ENCODE data around the gene ACKR2. TPM values are rescaled to one million over a fixed set of nuclear protein-coding genes. Genes with fewer than 3 reads are reported as not detected.

The ACKR2 gene
- total and polyA plus RNA-seq, 4 donors, result 1.1 to 5.7 (median 3.5) TPM

DNA sequence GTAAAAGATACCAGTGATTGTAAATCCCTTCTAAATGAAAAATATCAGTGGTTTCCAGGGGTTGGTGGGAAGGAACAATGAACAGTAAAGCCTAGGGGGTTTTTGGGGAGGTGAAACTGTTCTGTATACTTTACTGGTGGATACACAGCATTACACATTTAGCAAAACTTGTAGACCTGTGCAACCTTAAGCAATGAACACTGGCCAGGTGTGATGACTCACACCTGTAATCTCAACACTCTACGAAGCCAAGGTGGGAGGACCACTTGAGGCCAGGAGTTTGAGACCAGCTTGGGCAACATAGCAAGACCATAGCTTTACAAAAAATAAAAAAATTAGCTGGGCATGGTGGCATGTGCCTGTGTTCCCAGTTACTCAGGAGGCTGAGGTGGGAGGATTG lies 38.0 kb upstream of the ACKR2 start:
- no peak overlapping the region for H3K4me3 ChIP-seq
- no peak overlapping the region for H3K27ac ChIP-seq (ENCODE audit: low read depth in 1 of 2, low read length in 1 of 2)
- H3K9me3 ChIP-seq (ENCODE audit: control insufficient read depth in 4 of 4, insufficient read depth in 3 of 4, low read length in 3 of 4), result no peaks in the 10 kb centered on the region
- TF ChIP-seq, protein P1, sequence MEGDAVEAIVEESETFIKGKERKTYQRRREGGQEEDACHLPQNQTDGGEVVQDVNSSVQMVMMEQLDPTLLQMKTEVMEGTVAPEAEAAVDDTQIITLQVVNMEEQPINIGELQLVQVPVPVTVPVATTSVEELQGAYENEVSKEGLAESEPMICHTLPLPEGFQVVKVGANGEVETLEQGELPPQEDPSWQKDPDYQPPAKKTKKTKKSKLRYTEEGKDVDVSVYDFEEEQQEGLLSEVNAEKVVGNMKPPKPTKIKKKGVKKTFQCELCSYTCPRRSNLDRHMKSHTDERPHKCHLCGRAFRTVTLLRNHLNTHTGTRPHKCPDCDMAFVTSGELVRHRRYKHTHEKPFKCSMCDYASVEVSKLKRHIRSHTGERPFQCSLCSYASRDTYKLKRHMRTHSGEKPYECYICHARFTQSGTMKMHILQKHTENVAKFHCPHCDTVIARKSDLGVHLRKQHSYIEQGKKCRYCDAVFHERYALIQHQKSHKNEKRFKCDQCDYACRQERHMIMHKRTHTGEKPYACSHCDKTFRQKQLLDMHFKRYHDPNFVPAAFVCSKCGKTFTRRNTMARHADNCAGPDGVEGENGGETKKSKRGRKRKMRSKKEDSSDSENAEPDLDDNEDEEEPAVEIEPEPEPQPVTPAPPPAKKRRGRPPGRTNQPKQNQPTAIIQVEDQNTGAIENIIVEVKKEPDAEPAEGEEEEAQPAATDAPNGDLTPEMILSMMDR (IDR thresholded peaks at IDR 0.05; ENCODE audit: control extremely low read depth, extremely low read depth), result no peak
- H3K27me3 ChIP-seq (ENCODE audit: control insufficient read depth in 3 of 3, insufficient read depth in 3 of 3, low read length in 2 of 3), result no peaks in the 10 kb centered on the region
- ATAC-seq (ENCODE audit: insufficient read depth, low FRiP score) (no peak), DNase-seq (no peak)
- peaks cover 0 to 4% (median 0%) of the 10 kb centered on the region in 5 donors for H3K4me1 ChIP-seq (ENCODE audit: control insufficient read depth in 5 of 5, insufficient read depth in 5 of 5, low read length in 5 of 5)
- H3K36me3 ChIP-seq (ENCODE audit: control insufficient read depth in 4 of 4, insufficient read depth in 4 of 4, low read length in 4 of 4), result no peaks in the 10 kb centered on the region
- H3K9ac ChIP-seq (ENCODE audit: insufficient read depth in 1 of 2, low read length in 2 of 2), result no peak overlapping the region
- WGBS, 2 donors, result 64 to 89% methylated on average over 1 of the region's 1 CpG

DNA sequence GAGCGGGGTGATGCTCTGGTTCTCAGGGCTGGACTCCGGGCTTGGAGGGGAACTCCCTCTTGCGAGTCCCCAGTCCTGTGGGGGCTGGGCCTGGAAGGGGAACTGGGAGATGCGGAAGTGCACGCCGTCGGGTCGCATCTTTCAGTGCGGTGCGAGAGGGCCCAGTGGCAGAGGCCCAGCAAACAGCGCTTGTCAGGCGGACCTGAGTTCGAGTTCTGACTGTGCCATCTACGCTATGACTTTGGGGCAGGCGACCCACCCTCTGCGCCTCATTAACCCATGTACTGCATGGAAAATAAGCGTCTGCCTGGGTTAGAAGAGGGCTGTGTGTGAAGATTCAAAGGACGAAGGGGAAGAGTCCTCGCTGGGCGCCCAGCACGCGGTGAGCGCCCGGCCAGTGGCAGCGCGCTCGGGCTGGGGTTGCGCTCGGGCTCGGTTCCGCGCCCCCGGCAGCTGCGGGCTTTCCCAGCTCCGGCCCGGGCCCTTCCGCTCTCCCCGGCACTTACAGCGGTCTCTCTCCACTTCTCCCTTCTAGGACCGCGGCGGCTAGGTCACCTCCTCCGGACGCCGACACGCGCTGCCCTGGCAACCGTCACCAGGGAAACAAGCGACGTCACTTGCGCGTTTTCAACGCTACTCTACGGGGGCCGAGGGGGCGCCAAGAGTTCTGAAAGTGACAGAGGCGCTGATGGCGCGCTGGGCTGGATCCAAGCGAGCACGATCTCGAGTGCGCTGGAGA lies 36.4 kb upstream of the ACKR2 start, which contains the start of gene CCDC13:
Gene CCDC13 (minus strand): TSS at position 584 of the 739 bp plus-strand sequence. CDS start 14,908 bp downstream, outside the sequence.
- 1 to 3% methylated on average over 63 of the region's 63 CpGs for WGBS, 2 donors
- Histone ChIP-seq H3K4me3 (peak within 1 kb of the TSS; percentile 24), H3K27ac (ENCODE audit: low read depth in 1 of 2, low read length in 1 of 2) (peak within 1 kb of the TSS; percentile 47 to 72), H3K27me3 (ENCODE audit: control insufficient read depth in 3 of 3, insufficient read depth in 3 of 3, low read length in 2 of 3) (no peaks in the 10 kb centered on the region), H3K9ac (ENCODE audit: insufficient read depth in 1 of 2, low read length in 2 of 2) (peak within 1 kb of the TSS; percentile 57 to 92), H3K9me3 (ENCODE audit: control insufficient read depth in 4 of 4, insufficient read depth in 3 of 4, low read length in 3 of 4) (no peaks in the 10 kb centered on the region), H3K4me1 (ENCODE audit: control insufficient read depth in 5 of 5, insufficient read depth in 5 of 5, low read length in 5 of 5) (peaks cover 0 to 4% (median 0%) of the 10 kb centered on the region in 5 donors), H3K36me3 (ENCODE audit: control insufficient read depth in 4 of 4, insufficient read depth in 4 of 4, low read length in 4 of 4) (peaks cover 0 to 2% (median 0%) of the 10 kb centered on the region in 4 donors)
- DNase-seq (peak; percentile 97 to 98 (median 97)), ATAC-seq (ENCODE audit: insufficient read depth, low FRiP score) (peak; percentile 88)
- TF ChIP-seq, protein P1 (IDR thresholded peaks at IDR 0.05; ENCODE audit: control extremely low read depth, extremely low read depth), result no peak

DNA sequence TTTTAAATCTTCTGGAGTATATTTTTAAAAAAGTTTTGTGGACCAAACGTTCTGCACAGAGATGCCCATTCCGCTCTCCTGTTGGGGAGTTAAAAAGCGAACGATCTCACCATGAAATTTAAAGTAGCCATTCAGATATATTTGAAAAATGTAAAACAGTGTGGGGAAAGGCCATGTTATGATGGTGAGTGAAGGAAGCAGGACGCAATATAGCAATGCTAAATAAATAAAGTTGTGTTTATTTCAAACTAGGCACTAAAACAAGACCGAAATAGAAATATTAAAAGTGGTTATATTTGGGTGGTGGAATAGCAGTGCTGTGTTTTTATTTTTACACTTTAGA lies 35.9 kb upstream of the ACKR2 start:
- Histone ChIP-seq H3K9ac (ENCODE audit: insufficient read depth in 1 of 2, low read length in 2 of 2) (peak overlapping the region; percentile 48 to 92), H3K9me3 (ENCODE audit: control insufficient read depth in 4 of 4, insufficient read depth in 3 of 4, low read length in 3 of 4) (no peaks in the 10 kb centered on the region), H3K27me3 (ENCODE audit: control insufficient read depth in 3 of 3, insufficient read depth in 3 of 3, low read length in 2 of 3) (no peaks in the 10 kb centered on the region), H3K36me3 (ENCODE audit: control insufficient read depth in 4 of 4, insufficient read depth in 4 of 4, low read length in 4 of 4) (peaks cover 0 to 2% (median 0%) of the 10 kb centered on the region in 4 donors), H3K4me3 (no peak overlapping the region), H3K27ac (ENCODE audit: low read depth in 1 of 2, low read length in 1 of 2) (peak overlapping the region in 1 of 2 donors; percentile 72), H3K4me1 (ENCODE audit: control insufficient read depth in 5 of 5, insufficient read depth in 5 of 5, low read length in 5 of 5) (peaks cover 0 to 4% (median 0%) of the 10 kb centered on the region in 5 donors)
- no peak for ATAC-seq (ENCODE audit: insufficient read depth, low FRiP score)
- DNase-seq, result no peak
- WGBS, 2 donors, result 6 to 10% methylated on average over 6 of the region's 6 CpGs
- TF ChIP-seq, protein P1 (IDR thresholded peaks at IDR 0.05; ENCODE audit: control extremely low read depth, extremely low read depth), result no peak

Measured in lung (tissue), 12 donors.